DND-41 (cell line): ENCODE results near the gene SARS2.

ENCODE experiments used
- ATAC-seq: fragments of 200-7000 bp; cut with Tn5 transposase; 3 replicates; pipeline ENCODE4 v1.9.1; 2021; ENCODE audit warnings: low read depth; ENCODE audit not compliant: insufficient read depth
- DNase-seq: peaks from one replicate; pipeline ENCODE4 v3.0.0-alpha.2; 2020
- H2AFZ ChIP-seq: 2 replicates; pipeline ENCODE4 v1.6.0; 2012; ENCODE audit warnings: low read depth, low read length
- H3K27ac ChIP-seq: 2 replicates; pipeline ENCODE4 v1.5.1; 2012; ENCODE audit warnings: low read length, inconsistent platforms
- H3K27me3 ChIP-seq: fragments of 200-600 bp; sonication (generic); 2 replicates; pipeline ENCODE4 v1.6.0; 2012; ENCODE audit warnings: low read length, mild to moderate bottlenecking, inconsistent platforms; ENCODE audit not compliant: insufficient read depth, poor library complexity
- H3K36me3 ChIP-seq: 2 replicates; pipeline ENCODE4 v1.5.1; 2012; ENCODE audit warnings: low read length, inconsistent platforms; ENCODE audit not compliant: insufficient read depth
- H3K4me1 ChIP-seq: 2 replicates; pipeline ENCODE4 v1.5.1; 2012; ENCODE audit warnings: mild to moderate bottlenecking, low read length; ENCODE audit not compliant: insufficient read depth
- H3K4me2 ChIP-seq: 2 replicates; pipeline ENCODE4 v1.6.0; 2012; ENCODE audit warnings: mild to moderate bottlenecking, moderate library complexity, low read length, inconsistent platforms; ENCODE audit not compliant: insufficient read depth
- H3K4me3 ChIP-seq, 2 experiments: fragments of 200-600 bp in 1 of 2; shearing (Covaris generic) in 1 of 2; 2 replicates each; pipeline ENCODE4 v1.5.1; 2012 to 2016; ENCODE audit warnings: inconsistent platforms in 2 of 2, low read length in 2 of 2, mild to moderate bottlenecking in 2 of 2, low read depth in 1 of 2, moderate library complexity in 1 of 2
- H3K79me2 ChIP-seq: 2 replicates; pipeline ENCODE4 v1.6.0; 2012; ENCODE audit warnings: low read length, inconsistent platforms; ENCODE audit not compliant: insufficient read depth
- H3K9ac ChIP-seq: 2 replicates; pipeline ENCODE4 v1.6.0; 2012; ENCODE audit warnings: low read depth, mild to moderate bottlenecking, inconsistent platforms, low read length, moderate library complexity
- H3K9me3 ChIP-seq: 2 replicates; pipeline ENCODE4 v1.5.1; 2012; ENCODE audit warnings: low read length, moderate library complexity, mild to moderate bottlenecking, inconsistent platforms; ENCODE audit not compliant: insufficient read depth, severe bottlenecking
- H4K20me1 ChIP-seq: 2 replicates; pipeline ENCODE4 v1.6.0; 2012; ENCODE audit warnings: low read length; ENCODE audit not compliant: insufficient read depth
- CTCF ChIP-seq: IDR thresholded peaks from 2 replicates; pipeline ENCODE4 v1.5.1; 2012; ENCODE audit warnings: borderline replicate concordance, low read length, moderate library complexity, mild to moderate bottlenecking; ENCODE audit not compliant: poor library complexity, severe bottlenecking; ENCODE audit errors: extremely low read depth
- EZH2 ChIP-seq: IDR thresholded peaks from 3 replicates; pipeline ENCODE4 v1.6.1; 2012; ENCODE audit warnings: borderline replicate concordance, low read depth, mild to moderate bottlenecking, moderate library complexity, low read length, inconsistent platforms; ENCODE audit not compliant: severe bottlenecking

Gene SARS2

GRCh38 chr19:38917921-38918491 is 12.6 kb downstream of the SARS2 start:
- no peak for DNase-seq
- H3K4me2 ChIP-seq: no peak overlapping the region
- TF ChIP-seq EZH2: no peak
- TF ChIP-seq CTCF: no peak
- H4K20me1 ChIP-seq: no peaks in the 10 kb centered on the region; the same call in 1 of the 2 replicates
- H3K79me2 ChIP-seq: no peaks in the 10 kb centered on the region
- peak; percentile 17; the same call in 1 of the 3 replicates for ATAC-seq
- no peak overlapping the region for H3K9ac ChIP-seq
- no peak overlapping the region for H2AFZ ChIP-seq
- H3K4me1 ChIP-seq: no peaks in the 10 kb centered on the region
- peaks cover 23% of the 10 kb centered on the region for H3K36me3 ChIP-seq
- no peak overlapping the region for H3K4me3 ChIP-seq
- no peak overlapping the region for H3K27ac ChIP-seq
- no peaks in the 10 kb centered on the region for H3K9me3 ChIP-seq
- H3K27me3 ChIP-seq: no peaks in the 10 kb centered on the region

GRCh38 chr19:38917516-38917915 is 13.0 kb downstream of the SARS2 start:
- Histone ChIP-seq H2AFZ (no peak overlapping the region), H3K4me2 (no peak overlapping the region), H3K79me2 (no peaks in the 10 kb centered on the region), H3K4me3 (no peak overlapping the region), H3K27ac (no peak overlapping the region), H3K36me3 (peaks cover 23% of the 10 kb centered on the region), H3K27me3 (no peaks in the 10 kb centered on the region), H3K9ac (no peak overlapping the region), H3K4me1 (no peaks in the 10 kb centered on the region), H4K20me1 (no peaks in the 10 kb centered on the region; the same call in 1 of the 2 replicates), H3K9me3 (no peaks in the 10 kb centered on the region)
- no peak for TF ChIP-seq EZH2
- no peak for TF ChIP-seq CTCF
- ATAC-seq (no peak), DNase-seq (no peak)

- TF ChIP-seq EZH2 (no peak), CTCF (no peak)
- Histone ChIP-seq H4K20me1 (no peaks in the 10 kb centered on the region; the same call in 1 of the 2 replicates), H2AFZ (no peak overlapping the region), H3K4me2 (no peak overlapping the region), H3K4me3 (no peak overlapping the region), H3K27me3 (no peaks in the 10 kb centered on the region), H3K27ac (no peak overlapping the region), H3K9me3 (no peaks in the 10 kb centered on the region), H3K4me1 (no peaks in the 10 kb centered on the region), H3K79me2 (no peaks in the 10 kb centered on the region), H3K36me3 (peaks cover 8% of the 10 kb centered on the region), H3K9ac (no peak overlapping the region)
- DNase-seq: no peak
- no peak for ATAC-seq
These were observed 14.9 kb downstream of the SARS2 start for GRCh38 chr19:38915329-38916321.
